Stomach (tissue), 9 donors: Measurements from ENCODE around the gene FAM124A. TPM values are rescaled to one million over a fixed set of nuclear protein-coding genes. Genes with fewer than 3 reads are reported as not detected.

Experiments used
- DNase-seq, 2 donors: peaks; one replicate each; pipeline versions ENCODE4 v3.0.0 to v3.0.0-alpha.2; 2013 to 2019
- H3K27ac ChIP-seq, 5 donors: fragments of 200-600 bp in 4 of 5; sonication (generic) in 4 of 5; one replicate each; pipeline ENCODE4 v1.5.1; 2013 to 2019; ENCODE audit warnings: mild to moderate bottlenecking in 1 of 5, moderate library complexity in 1 of 5
- H3K27me3 ChIP-seq, 3 donors: fragments of 200-600 bp; sonication (generic); one replicate each; pipeline ENCODE4 v1.5.1; 2017 to 2019; ENCODE audit warnings: mixed run types in 1 of 3
- H3K36me3 ChIP-seq, 4 donors: fragments of 200-600 bp; sonication (generic); 1 replicate in 3 of 4; 2 replicates in 1 of 4; pipeline ENCODE4 v1.5.1; 2016 to 2019
- H3K4me1 ChIP-seq, 4 donors: fragments of 200-600 bp; sonication (generic); one replicate each; pipeline ENCODE4 v1.5.1; 2016 to 2019
- H3K4me3 ChIP-seq, 4 donors: fragments of 200-600 bp; sonication (generic) in 3 of 4; one replicate each; pipeline ENCODE4 v1.5.1; 2016 to 2019; ENCODE audit warnings: mild to moderate bottlenecking in 1 of 4
- H3K9me3 ChIP-seq, 4 donors: fragments of 200-600 bp; sonication (generic); one replicate each; pipeline ENCODE4 v1.5.1; 2016 to 2019
- CTCF ChIP-seq, 7 experiments: fragments of 450-650 bp in 4 of 7; fragments of 200-600 bp in 3 of 7; sonication (generic) in 3 of 7; IDR thresholded peaks; one replicate each; pipeline ENCODE4 v1.5.1; 2016 to 2019; ENCODE audit warnings: antibody characterized with exemption in 7 of 7, control low read depth in 2 of 7, mild to moderate bottlenecking in 1 of 7
- EP300 ChIP-seq: sonication (generic); formaldehyde crosslinking; IDR thresholded peaks from one replicate; pipeline ENCODE4 v1.6.1; 2017; ENCODE audit warnings: antibody characterized with exemption
- POLR2A ChIP-seq, 4 donors: fragments of 450-650 bp; IDR thresholded peaks; one replicate each; pipeline ENCODE4 v1.6.1; 2016; ENCODE audit warnings: antibody characterized with exemption in 4 of 4, control low read depth in 2 of 4, mild to moderate bottlenecking in 1 of 4, moderate library complexity in 1 of 4
- POLR2AphosphoS5 ChIP-seq, 3 donors: sonication (generic); formaldehyde crosslinking; IDR thresholded peaks; one replicate each; pipeline ENCODE4 v1.6.1; 2016; ENCODE audit warnings: antibody characterized with exemption in 3 of 3
- WGBS, 5 donors: extraction: QIAGEN DNeasy Blood & Tissue Kit in 3 of 5; methylation state at CpG; one replicate each; pipeline versions ENCODE4 v1.1.5 to v1.1.7; 2013 to 2018; 5-methylcytosine and 5-hydroxymethylcytosine counted together
- intact Hi-C: fragments of 100-400 bp; cut with DNase I; formaldehyde crosslinking; loops from one replicate; pipeline ENCODE4 v1.15.1; 2023; ENCODE audit warnings: low total_unique reads
- polyA plus RNA-seq, 3 donors: library from polyadenylated mRNA; stranded (reverse); fragments of 200-250 nt; gene quantifications; one replicate each; pipeline ENCODE4 v1.2.3, GENCODE V29; 2013
- total RNA-seq, 5 donors: library from RNA; depleted of rRNA; stranded (reverse); fragments of >200 nt; gene quantifications; one replicate each; pipeline versions ENCODE4 v1.1.0 to v1.2.3, GENCODE V29; 2014 to 2016
- donor health status: healthy with polysubstance abuse.
- donor health status: Bipolar disorder and iron deficiency.
- donor health status: healthy.

The FAM124A gene
- total and polyA plus RNA-seq, 8 donors: 0.46 to 21.0 (median 2.6) TPM

DNA sequence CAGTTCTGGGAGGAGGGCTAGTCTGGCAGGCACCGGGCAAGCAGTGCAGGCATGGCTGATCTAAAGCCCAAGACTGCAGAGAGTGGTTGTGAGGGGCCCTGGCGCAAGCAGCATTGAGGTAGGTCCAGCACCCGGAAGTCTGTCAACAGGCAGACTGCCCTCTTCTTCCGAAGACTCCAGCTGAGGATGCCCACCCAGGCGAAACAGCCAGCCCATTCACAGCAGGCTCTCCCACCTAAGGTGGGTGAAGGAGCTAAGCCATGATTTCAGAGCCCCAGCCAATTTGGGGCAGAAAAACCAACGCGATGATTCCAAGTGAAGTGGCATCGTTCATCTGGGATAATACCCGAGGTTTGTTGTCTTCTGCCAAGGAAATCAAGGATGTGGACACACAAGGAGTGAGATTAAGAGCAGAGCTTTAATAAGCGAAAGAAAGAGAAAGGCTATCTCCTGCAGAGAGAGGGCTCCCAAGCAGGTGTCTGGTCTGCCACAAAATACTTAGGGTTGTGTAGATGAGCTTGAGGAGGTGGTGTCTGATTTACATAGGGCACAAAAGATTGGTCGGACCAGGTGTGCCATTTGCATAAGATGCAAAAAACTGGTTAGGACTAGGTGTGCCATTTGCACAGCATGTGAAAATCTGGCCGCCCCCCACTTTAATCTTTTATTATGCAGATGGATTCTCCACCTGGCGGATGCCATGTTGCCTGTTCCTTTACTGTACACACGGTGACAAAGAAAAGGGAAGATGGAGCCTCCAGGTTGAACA is 22.6 kb downstream of the FAM124A start:
- Histone ChIP-seq H3K4me1 (peaks cover 0 to 48% (median 14%) of the 10 kb centered on the region in 4 donors), H3K9me3 (no peaks in the 10 kb centered on the region), H3K27ac (peak overlapping the region in 1 of 5 donors; percentile 82), H3K4me3 (no peak overlapping the region), H3K27me3 (no peaks in the 10 kb centered on the region), H3K36me3 (no peaks in the 10 kb centered on the region)
- no peak for DNase-seq
- WGBS, 5 donors: 76 to 78% (median 76%) methylated on average over 14 of the region's 14 CpGs
- intact Hi-C loops: no loop called here
- no peak for TF ChIP-seq POLR2AphosphoS5 (IDR thresholded peaks at IDR 0.05)
- no peak for TF ChIP-seq EP300
- TF ChIP-seq POLR2A (IDR thresholded peaks at IDR 0.05): no peak
- TF ChIP-seq CTCF (IDR thresholded peaks at IDR 0.05): no peak

DNA sequence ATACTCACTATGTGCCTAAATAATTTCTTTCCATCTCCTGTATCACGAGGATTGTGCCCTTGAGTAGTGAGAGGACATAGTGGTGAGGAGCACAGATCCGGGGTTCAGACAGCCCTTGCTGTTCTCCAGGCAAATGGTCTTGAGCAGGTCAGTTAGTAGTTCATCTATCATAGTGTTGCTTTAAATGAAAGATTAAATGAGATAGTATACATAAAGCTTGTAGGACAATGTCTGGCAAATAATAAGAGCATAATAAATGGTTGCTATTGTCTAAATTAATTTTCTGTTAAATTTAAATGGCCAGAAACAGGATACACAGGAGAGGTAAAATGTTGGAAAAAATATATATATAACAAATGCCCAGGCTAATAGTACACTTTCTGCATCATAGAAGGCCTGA is 23.4 kb downstream of the FAM124A start:
- H3K27me3 ChIP-seq: no peaks in the 10 kb centered on the region
- intact Hi-C loops: no loop called here
- peaks cover 0 to 53% (median 12%) of the 10 kb centered on the region in 4 donors for H3K4me1 ChIP-seq
- H3K27ac ChIP-seq: peak overlapping the region in 1 of 5 donors; percentile 67
- no peak for DNase-seq
- no peaks in the 10 kb centered on the region for H3K9me3 ChIP-seq
- TF ChIP-seq POLR2A (IDR thresholded peaks at IDR 0.05): no peak
- TF ChIP-seq EP300: no peak
- TF ChIP-seq POLR2AphosphoS5 (IDR thresholded peaks at IDR 0.05): no peak
- no peak for TF ChIP-seq CTCF (IDR thresholded peaks at IDR 0.05)
- no peaks in the 10 kb centered on the region for H3K36me3 ChIP-seq
- 79 to 96% (median 88%) methylated on average over 2 of the region's 2 CpGs for WGBS, 5 donors
- H3K4me3 ChIP-seq: no peak overlapping the region

DNA sequence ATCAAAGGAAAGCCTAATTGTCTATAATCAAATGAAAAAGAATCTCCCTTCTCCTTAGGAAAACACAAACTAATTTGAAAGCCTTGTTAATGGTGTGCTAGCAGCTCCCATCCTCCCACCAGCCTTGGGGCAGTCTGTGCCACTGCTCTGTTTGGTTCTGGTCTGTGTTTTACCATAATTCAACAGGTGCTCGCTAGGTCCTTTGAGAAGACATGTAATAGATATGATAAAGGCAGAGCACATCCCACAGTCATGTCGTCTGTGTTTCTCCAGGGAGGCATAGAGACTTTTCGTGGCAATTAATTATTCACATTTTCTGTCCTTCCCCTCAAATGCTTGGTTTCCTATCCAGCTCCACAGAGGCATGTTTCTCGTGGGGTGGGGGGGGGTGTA is 23.8 kb downstream of the FAM124A start:
- H3K4me1 ChIP-seq: peaks cover 0 to 54% (median 9%) of the 10 kb centered on the region in 4 donors
- WGBS, 5 donors: 52 to 75% (median 68%) methylated on average over 4 of the region's 4 CpGs
- H3K27me3 ChIP-seq: no peaks in the 10 kb centered on the region
- H3K36me3 ChIP-seq: no peaks in the 10 kb centered on the region
- DNase-seq: peak in 1 of 2 donors; percentile 16
- TF ChIP-seq POLR2A (IDR thresholded peaks at IDR 0.05): no peak
- no peak for TF ChIP-seq CTCF (IDR thresholded peaks at IDR 0.05)
- TF ChIP-seq EP300: no peak
- no peak for TF ChIP-seq POLR2AphosphoS5 (IDR thresholded peaks at IDR 0.05)
- intact Hi-C loops: no loop called here
- H3K4me3 ChIP-seq: no peak overlapping the region
- H3K27ac ChIP-seq: peak overlapping the region in 1 of 5 donors; percentile 67
- no peaks in the 10 kb centered on the region for H3K9me3 ChIP-seq

DNA sequence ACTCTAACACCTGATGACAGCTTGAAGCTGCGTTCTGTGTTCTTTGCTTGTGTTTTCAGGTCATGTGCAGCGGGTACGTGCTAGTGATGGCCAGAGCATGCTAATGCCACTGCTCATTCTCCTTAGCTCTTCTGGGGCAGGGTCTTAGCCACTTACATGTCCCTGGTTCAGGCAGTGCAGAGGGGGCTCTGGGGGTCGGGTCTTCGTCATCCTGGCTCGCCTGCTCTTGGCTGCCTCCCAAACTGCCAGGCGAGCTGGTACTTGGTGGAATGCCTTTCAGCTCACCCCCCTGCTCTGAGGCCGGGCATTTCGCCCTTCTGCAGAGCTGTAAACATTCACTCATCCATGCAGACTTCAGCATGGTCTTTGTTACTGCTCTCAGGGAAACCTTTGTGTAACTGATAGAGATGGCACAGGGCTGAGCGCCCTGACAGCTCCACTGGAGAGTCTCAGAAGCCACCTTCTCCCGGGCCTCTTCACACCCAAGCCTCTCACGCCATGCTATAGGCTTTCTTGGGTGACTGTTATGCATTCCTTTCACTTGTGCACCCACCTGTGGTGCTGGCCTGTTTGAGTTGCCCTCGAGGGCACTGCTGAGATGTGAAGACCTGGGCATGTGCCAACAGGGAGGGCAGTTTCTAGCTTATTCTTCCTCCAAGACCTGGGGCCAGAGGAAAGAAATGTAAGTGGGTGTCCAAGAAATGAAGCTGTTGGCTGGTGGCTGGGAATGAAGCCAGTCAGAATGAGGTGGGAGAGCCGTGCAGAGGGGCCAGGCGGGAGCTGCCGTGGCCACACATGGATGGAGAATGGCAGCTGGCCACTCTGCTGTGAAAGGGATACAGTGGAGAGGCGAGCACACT is 24.4 kb downstream of the FAM124A start:
- TF ChIP-seq CTCF (IDR thresholded peaks at IDR 0.05) (no peak), POLR2AphosphoS5 (IDR thresholded peaks at IDR 0.05) (no peak), EP300 (no peak), POLR2A (IDR thresholded peaks at IDR 0.05) (no peak)
- intact Hi-C loops: no loop called here
- peaks cover 0 to 48% (median 6%) of the 10 kb centered on the region in 4 donors for H3K4me1 ChIP-seq
- no peaks in the 10 kb centered on the region for H3K27me3 ChIP-seq
- WGBS, 5 donors: 49 to 63% (median 55%) methylated on average over 15 to 17 of the region's 17 CpGs
- no peak overlapping the region for H3K4me3 ChIP-seq
- peaks cover 0 to 4% (median 3%) of the 10 kb centered on the region in 4 donors for H3K36me3 ChIP-seq
- H3K9me3 ChIP-seq: no peaks in the 10 kb centered on the region
- peak in 1 of 2 donors; percentile 80 for DNase-seq
- H3K27ac ChIP-seq: peak overlapping the region in 1 of 5 donors; percentile 67
